GM19193 (cell line): ENCODE data around the gene GIT1.
A peak's percentile ranks its signal among the peaks of the same experiment; 100 is the strongest.

Source experiments
- POLR2A ChIP-seq: IDR thresholded peaks from 4 replicates; pipeline ENCODE4 v1.6.1; 2011; ENCODE audit not compliant: insufficient read depth, insufficient read length; ENCODE audit errors: extremely low read depth

The GIT1 gene

GRCh38 chr17:29570521-29570920 is 18.9 kb downstream of the GIT1 start:
- no peak for TF ChIP-seq POLR2A

GRCh38 chr17:29569245-29569950 is 20.1 kb downstream of the GIT1 start:
- no peak for TF ChIP-seq POLR2A

DNA sequence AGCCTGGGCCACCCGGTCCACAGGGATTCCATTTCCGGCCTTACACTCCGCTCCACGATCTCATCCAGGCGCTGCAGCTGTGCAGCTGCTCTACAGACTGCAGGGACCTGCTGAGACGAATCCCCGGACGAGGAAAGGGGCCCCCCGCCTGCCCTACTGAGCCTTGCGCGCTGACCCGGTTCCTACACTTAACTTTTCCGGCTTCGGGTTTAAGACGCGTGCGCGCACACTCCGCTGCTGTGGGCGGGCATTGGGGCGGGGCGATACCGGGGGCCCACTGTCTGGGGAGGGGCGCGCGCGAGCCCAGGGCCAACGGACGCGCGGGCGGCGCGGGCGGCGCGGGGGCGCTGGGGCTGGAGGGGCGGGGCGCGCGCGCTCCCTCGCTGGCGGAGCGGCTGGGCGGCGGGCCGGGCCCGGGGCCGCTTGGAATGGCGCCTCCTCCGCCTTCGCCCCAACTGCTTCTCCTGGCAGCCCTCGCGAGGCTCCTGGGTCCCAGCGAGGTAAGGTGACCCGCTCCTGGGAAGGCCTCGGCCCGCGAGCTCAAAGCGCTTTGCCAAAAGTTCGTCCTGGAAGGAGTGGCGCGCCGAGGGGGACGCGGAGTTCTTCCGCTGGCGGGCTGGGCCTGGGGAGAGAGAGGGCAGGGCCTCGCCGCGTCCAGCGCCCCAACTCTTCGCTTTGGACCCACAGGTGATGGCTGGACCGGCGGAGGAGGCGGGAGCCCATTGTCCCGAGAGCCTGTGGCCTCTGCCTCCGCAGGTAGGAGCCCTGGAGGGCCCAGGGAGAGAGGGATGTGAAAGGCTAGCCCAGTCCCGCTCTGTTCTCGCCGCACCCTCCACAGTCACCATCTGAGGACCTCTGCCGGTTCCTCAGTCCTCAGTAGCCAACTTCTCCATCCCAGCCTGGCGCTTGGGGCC is 20.9 kb downstream of the GIT1 start, which contains the start of gene TP53I13:
TP53I13 (plus strand) TSS at position 371 of the 914 bp plus-strand sequence; CDS start at position 429, 58 bp downstream.
- TF ChIP-seq POLR2A = peak; percentile 78

- TF ChIP-seq POLR2A = no peak
These were observed 21.7 kb downstream of the GIT1 start for GRCh38 chr17:29567554-29568330.

DNA sequence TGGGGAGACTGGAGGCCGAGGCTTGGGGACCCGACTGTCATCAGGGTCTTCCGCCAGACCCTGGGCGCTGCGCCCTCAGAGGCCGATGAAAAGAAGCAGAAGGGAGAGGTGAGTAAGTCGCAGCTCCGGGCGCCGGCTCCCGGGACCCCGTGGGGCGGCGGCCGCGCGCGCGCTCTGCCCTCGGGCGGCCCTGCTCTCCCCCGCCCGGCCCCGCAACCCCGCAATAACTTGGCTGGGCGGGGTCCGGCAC is 22.2 kb downstream of the GIT1 start:
- no peak for TF ChIP-seq POLR2A

- TF ChIP-seq POLR2A = no peak
These were observed 22.8 kb downstream of the GIT1 start, which contains the start of gene ABHD15 for GRCh38 chr17:29566473-29567303. Gene ABHD15, minus strand, starts transcription at chr17:29567037. Its CDS starts 71 bp downstream, at chr17:29566966.

GRCh38 chr17:29565643-29566472 is 23.6 kb downstream of the GIT1 start:
- TF ChIP-seq POLR2A = no peak

GRCh38 chr17:29563816-29564215 is 25.6 kb downstream of the GIT1 start:
- no peak for TF ChIP-seq POLR2A

DNA sequence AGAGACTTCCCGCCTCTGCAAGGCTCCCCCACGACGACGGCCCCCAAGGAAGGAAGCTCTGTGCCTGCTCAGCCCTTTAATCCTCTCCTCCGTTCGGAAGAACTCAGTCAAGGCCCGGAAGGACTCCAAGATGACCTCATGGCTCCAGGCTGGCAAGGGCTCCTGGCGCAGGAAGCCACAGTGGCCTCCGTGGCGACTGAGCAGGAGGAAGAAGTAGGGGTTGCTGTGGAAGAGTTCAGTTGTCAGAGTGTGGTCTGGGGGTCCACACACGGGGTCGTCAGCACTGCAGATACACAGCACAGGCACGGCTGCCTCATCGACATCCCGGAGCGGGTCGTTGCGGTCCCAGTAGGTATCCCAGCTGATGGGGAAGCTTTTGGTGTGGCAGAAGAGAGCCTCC is 26.8 kb downstream of the GIT1 start:
- no peak for TF ChIP-seq POLR2A

DNA sequence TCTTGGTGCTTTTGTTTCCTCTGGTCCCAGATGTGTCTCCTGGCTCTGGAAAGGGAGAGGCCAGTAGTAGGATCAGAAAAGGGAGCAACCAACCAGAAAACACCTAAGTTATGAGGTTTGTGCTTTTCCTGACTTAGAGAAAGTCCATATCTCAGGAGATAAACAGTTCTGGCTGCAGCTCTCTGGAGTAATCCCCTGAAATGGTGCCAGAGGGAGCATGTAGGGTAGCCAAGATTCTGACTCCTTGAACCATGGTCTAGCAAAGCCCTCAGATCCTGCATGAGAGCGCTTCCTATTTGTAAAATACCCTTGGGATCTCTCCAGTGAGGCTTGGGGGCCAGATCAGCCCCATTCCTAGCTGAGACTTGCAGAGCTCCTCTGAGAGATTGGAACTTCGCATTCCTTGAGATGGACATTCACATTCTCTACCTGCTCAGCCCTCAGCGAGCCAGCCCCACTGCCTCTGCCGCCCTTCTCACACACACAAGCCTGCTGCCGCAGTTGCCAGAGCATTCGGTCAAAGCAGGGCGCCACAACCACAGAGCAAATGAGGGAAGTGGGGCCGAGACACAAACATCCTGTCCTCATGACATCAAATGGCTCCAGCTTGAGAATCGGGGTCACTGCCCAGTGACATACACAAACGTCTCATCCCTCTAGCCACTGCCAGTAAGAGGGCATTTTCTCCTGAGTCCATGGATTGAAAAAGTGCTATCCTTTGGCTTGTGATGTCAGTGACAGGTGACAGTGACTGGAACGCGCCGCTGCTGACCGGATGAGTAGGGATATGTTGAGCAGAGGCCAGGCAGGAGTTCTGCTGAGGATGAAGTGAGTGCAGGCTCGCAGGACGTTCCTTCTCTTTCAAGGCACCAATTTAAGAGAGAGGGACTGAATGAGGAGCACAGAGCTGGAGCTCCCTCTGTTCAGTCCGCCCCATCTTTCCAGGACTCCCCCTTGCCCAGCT is 27.6 kb downstream of the GIT1 start:
- TF ChIP-seq POLR2A = no peak

DNA sequence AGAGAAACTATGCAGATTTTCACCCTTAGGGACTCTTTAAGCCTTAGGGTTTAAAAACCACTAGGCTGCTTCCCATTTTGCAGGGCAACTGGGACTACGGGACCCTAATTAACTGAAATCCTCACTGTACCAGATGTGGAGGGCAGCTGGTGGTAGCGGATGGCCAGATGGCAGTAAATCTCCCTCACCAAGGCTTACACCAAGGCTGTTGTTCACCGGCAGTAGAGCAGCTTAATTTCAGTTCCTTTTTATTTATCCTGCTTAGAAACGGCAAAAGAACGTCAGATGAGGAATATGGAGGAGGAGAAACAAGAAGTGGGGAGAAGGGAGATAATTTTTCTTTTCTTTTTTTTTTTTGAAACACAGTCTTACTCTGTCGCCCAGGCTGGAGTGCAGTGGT is 29.1 kb downstream of the GIT1 start:
- TF ChIP-seq POLR2A = no peak

DNA sequence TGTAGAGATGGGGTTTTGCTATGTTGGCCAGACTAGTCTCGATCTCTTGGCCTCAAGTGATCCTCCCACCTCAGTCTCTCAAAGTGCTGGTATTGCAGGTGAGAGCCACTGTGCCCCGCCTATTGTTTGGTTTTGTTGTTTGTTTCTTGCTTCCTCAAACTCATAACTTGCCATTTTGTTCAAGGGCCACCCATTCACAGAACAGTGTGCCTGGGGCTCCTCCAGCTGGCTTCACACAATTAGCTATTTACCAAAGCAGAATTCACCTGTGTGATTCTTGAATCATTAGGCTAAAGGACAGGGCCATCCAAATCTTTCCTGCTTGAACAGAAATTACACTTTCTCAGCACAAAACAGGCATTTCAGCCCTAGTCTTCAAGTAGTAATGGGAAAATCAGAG is 29.8 kb downstream of the GIT1 start:
- no peak for TF ChIP-seq POLR2A
